GM10266 (cell line): ENCODE results near the gene ABLIM2.

Experiments used
- DNase-seq: peaks from one replicate; pipeline ENCODE4 v3.0.0; 2012; ENCODE audit errors: extremely low spot score
- TF ChIP-seq, protein P1 (sequence below): IDR thresholded peaks from 2 replicates; pipeline ENCODE4 v1.5.1; 2012; ENCODE audit warnings: mild to moderate bottlenecking, low read depth; ENCODE audit not compliant: control insufficient read depth, insufficient read depth; ENCODE audit errors: missing control alignments

Gene ABLIM2

DNA sequence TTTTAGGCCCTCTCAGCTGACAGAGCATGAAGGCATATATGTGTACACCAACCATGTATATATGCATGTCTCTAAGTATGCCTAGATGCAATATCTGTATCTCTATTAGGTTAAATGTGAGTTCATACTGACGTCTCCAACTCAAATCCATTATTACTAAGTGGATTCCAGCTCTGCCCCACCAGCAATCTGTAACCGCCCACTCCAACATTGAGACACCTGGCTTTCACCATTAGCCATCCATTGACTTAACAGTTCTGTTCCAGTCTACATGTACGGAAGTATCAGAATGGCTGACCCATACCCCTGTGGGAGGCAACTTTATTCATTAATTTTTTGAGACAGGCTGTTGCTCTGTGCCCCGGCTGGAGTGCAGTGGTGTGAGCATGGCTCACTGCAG is 25.4 kb upstream of the ABLIM2 start:
- DNase-seq, result no peak
- TF ChIP-seq, protein P1, sequence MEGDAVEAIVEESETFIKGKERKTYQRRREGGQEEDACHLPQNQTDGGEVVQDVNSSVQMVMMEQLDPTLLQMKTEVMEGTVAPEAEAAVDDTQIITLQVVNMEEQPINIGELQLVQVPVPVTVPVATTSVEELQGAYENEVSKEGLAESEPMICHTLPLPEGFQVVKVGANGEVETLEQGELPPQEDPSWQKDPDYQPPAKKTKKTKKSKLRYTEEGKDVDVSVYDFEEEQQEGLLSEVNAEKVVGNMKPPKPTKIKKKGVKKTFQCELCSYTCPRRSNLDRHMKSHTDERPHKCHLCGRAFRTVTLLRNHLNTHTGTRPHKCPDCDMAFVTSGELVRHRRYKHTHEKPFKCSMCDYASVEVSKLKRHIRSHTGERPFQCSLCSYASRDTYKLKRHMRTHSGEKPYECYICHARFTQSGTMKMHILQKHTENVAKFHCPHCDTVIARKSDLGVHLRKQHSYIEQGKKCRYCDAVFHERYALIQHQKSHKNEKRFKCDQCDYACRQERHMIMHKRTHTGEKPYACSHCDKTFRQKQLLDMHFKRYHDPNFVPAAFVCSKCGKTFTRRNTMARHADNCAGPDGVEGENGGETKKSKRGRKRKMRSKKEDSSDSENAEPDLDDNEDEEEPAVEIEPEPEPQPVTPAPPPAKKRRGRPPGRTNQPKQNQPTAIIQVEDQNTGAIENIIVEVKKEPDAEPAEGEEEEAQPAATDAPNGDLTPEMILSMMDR, result no peak

DNA sequence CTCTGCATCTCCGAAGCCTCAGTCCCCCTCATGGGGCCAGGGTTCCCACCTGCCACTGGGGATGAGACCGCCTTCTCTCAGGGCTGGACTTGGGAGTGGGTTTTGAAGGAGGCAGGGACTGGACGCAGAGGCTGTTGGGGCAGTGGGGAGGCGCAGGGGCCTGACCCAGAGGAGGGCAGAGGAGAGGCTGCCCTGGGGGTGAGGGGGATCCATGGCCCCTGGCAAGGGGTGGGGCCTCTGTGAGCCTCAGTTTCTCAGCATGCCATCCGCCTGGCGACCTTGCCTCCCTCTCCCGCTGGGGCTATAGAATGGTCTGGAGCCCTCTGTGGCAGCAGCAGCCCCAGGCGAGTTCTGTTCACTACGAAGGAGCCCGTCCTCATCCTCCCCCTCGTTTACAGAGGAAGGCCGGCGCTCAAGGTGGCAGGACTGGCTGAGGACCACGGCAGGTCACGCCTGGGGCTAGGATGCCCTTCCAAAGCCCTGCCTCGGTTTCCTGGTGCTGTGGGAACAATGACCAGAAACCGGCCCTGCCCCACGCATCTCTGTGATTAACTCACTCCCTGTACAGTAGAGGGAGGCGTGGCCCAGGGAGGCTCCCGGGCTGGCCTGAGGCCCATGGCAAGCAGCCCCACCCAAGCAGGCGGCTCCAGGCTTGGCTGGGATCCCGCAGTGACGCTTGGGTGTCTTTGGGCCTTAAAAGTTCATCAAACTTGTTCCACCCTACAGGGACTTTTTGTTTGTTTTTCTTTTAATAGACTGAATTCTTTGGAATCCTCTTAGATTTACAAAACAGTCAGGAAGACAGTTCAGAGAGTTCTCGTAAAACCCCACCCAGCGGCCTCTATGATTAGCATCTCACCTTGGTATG is 24.5 kb upstream of the ABLIM2 start:
- no peak for DNase-seq
- TF ChIP-seq, protein P1, result no peak

DNA sequence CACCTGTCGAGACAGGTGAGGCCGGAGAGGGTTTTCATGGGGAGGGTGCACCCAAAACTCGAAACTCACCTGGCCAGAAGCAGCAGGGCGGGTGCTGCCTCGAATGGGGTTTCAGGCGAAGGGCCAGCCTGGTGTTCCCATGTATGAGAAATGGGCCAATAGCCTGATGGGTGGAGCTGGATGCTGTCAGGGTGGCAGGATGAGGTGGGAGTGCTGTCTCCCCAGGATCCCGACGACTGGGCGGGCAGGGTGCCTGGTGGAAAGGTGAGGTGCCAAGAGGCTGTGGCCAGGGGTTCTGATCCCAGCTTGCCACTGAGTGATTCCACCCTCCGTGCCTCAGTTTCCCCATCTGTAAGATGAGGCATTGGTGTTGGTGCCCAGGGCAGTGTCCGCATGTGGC is 23.7 kb upstream of the ABLIM2 start:
- no peak for DNase-seq
- TF ChIP-seq, protein P1, result no peak

DNA sequence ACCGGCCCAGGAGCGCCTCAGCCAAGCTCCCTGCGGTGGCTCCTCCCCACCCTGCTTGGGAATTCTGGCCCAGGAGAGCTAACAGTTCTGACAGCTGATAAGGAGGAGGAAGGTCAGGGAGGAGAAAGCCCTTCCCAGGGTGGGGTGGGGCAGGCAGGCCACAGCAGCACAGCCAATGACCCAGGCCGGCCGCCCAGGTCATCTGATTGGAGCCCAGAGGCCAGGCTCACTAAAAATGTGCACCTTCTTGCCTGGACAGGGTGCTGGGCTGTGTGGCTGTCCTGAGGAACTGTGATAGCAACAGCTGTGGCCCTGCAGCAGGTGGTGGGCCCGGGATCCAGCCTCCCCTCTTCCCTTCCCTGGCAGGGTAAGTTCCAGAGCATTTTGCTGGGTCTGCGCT is 23.2 kb upstream of the ABLIM2 start:
- TF ChIP-seq, protein P1, result no peak

DNA sequence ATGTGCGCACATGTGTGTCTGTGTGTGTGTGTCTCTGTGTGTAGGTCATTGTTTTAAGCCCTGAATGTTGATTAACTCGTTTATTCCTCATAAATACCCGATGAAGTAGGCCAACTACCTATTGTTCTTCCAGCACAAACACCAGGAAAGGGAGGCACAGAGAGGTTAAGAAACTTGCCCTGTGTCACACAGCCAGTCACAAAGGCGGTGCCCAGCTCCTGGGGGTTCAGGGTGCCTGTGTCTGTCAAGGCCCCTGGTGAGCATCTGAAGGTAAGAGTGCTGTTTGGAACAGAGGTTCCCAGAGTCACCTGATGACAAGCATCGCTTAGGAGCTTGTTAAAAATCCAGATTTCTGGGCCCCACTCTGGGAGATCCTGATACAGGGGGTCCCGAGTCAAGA is 22.5 kb upstream of the ABLIM2 start:
- TF ChIP-seq, protein P1, result no peak
- DNase-seq, result no peak

More for the DNA sequence above, 23.2 kb upstream of the ABLIM2 start:
- no peak for DNase-seq

DNA sequence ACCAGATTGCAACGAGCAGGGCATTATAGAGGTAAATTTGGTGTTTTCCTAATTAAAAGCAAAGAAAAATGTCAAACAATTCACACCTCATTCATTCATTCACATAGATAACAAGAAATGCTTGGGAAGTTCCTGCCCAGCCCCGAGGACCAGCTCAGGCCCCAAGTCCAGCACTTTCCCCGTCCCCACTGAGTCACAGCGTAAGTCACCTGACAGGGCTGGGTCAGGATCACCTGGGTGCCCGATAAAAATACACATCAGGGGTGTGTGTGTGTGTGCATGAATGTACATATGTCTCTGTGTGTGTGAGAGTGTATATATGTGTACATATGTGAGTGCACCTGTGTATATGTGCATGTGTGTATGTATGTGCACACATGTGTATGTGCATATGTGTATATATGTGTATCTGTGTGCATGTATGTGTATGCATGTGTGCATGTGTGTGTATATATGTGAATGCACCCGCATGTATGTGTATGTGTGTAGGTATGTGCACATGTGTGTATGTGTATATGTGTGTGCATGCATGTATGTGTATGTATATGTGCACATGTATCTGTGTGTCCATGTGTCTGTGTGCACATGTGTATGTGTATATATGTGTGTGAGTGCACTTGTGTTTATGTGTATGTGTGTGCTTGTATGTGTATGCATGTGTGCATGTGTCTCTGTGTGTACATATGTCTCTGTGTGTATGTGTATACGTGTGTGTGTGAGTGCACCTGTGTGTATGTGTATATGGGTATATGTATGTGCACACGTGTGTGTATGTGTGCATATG is 21.9 kb upstream of the ABLIM2 start:
- TF ChIP-seq, protein P1, result no peak
- no peak for DNase-seq

DNA sequence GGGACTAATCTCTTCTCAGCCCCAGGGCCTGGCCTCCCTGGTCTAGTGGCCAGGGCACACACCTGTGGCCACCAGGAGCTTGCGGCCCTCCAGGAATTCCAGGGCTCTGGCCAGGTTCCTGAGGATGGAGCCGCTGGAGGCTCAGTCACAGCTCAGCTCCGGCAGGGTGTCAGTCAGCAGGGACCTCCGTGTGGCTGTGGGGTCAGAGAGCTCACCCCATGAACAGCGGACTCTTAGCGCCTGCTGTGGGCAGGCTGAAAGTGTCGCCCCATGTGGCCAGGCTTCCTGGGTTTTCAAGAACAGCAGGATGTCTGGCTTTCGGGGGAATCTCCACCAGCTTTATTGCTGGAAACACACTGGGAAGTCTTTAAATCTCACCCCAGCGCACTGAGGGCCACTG is 21.2 kb upstream of the ABLIM2 start:
- TF ChIP-seq, protein P1, result no peak
- DNase-seq, result no peak
